Measurements from ENCODE around the gene AGTRAP.

AGTRAP gene

GRCh38 chr1:11735854-11736745, at the start of gene AGTRAP:
AGTRAP (plus strand) TSS chr1:11736136; CDS start chr1:11736209, 73 bp downstream.
- peak; percentile 63 for DNase-seq (ENCODE audit: low read depth)

- no peak for DNase-seq (ENCODE audit: low read depth)
Measured at GRCh38 chr1:11688506-11688905, 47.4 kb upstream of the AGTRAP start.

- DNase-seq (ENCODE audit: low read depth): no peak
Measured at GRCh38 chr1:11690397-11691301, 45.3 kb upstream of the AGTRAP start.

- no peak for DNase-seq (ENCODE audit: low read depth)
Measured at GRCh38 chr1:11691302-11691914, 44.5 kb upstream of the AGTRAP start, which contains the start of gene DRAXIN. DRAXIN (plus strand) TSS chr1:11691710; CDS start chr1:11706259, 14,549 bp downstream.

- DNase-seq (ENCODE audit: low read depth): no peak
Measured at GRCh38 chr1:11691928-11692711, 43.8 kb upstream of the AGTRAP start.

GRCh38 chr1:11693024-11693590, 42.8 kb upstream of the AGTRAP start:
- DNase-seq (ENCODE audit: low read depth): peak; percentile 87

GRCh38 chr1:11693917-11694316, 42.0 kb upstream of the AGTRAP start:
- DNase-seq (ENCODE audit: low read depth): no peak

- no peak for DNase-seq (ENCODE audit: low read depth)
Measured at GRCh38 chr1:11695861-11696260, 40.1 kb upstream of the AGTRAP start.

GRCh38 chr1:11697188-11697892, 38.6 kb upstream of the AGTRAP start:
- no peak for DNase-seq (ENCODE audit: low read depth)

- no peak for DNase-seq (ENCODE audit: low read depth)
Measured at GRCh38 chr1:11697893-11698210, 38.1 kb upstream of the AGTRAP start.

- no peak for DNase-seq (ENCODE audit: low read depth)
Measured at GRCh38 chr1:11700601-11701467, 35.1 kb upstream of the AGTRAP start.

- no peak for DNase-seq (ENCODE audit: low read depth)
Measured at GRCh38 chr1:11701551-11701961, 34.4 kb upstream of the AGTRAP start.

- no peak for DNase-seq (ENCODE audit: low read depth)
Measured at GRCh38 chr1:11701981-11702803, 33.7 kb upstream of the AGTRAP start.

- no peak for DNase-seq (ENCODE audit: low read depth)
Measured at GRCh38 chr1:11703357-11704193, 32.4 kb upstream of the AGTRAP start.

- DNase-seq (ENCODE audit: low read depth): no peak
Measured at GRCh38 chr1:11704194-11704529, 31.8 kb upstream of the AGTRAP start.

GRCh38 chr1:11704691-11705475, 31.1 kb upstream of the AGTRAP start:
- no peak for DNase-seq (ENCODE audit: low read depth)

- DNase-seq (ENCODE audit: low read depth): no peak
Measured at GRCh38 chr1:11705596-11705995, 30.3 kb upstream of the AGTRAP start.

Data from HS-5 (cell line).